C4-2B (cell line): ENCODE measurements around the gene TLDC2.

ENCODE experiments used
- H3K27ac ChIP-seq: fragments of 450-650 bp; 2 replicates; pipeline ENCODE4 v1.5.1; 2017
- ZFX ChIP-seq: fragments of 450-650 bp; IDR thresholded peaks from 2 replicates; pipeline ENCODE4 v1.6.1; 2017
- TF ChIP-seq, protein P1 (sequence below): fragments of 450-650 bp; conservative IDR thresholded peaks from 2 replicates; pipeline ENCODE4 v1.5.1; 2017; ENCODE audit warnings: mild to moderate bottlenecking

Gene TLDC2

GRCh38 chr20:36875702-36876472, at the start of gene TLDC2:
Gene TLDC2, plus strand, starts transcription at chr20:36876138. Its CDS starts 37 bp downstream, at chr20:36876175.
- TF ChIP-seq ZFX: no peak
- TF ChIP-seq, protein P1, sequence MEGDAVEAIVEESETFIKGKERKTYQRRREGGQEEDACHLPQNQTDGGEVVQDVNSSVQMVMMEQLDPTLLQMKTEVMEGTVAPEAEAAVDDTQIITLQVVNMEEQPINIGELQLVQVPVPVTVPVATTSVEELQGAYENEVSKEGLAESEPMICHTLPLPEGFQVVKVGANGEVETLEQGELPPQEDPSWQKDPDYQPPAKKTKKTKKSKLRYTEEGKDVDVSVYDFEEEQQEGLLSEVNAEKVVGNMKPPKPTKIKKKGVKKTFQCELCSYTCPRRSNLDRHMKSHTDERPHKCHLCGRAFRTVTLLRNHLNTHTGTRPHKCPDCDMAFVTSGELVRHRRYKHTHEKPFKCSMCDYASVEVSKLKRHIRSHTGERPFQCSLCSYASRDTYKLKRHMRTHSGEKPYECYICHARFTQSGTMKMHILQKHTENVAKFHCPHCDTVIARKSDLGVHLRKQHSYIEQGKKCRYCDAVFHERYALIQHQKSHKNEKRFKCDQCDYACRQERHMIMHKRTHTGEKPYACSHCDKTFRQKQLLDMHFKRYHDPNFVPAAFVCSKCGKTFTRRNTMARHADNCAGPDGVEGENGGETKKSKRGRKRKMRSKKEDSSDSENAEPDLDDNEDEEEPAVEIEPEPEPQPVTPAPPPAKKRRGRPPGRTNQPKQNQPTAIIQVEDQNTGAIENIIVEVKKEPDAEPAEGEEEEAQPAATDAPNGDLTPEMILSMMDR: no peak
- no peak within 1 kb of the TSS for H3K27ac ChIP-seq

GRCh38 chr20:36826554-36827244, 49.2 kb upstream of the TLDC2 start:
- TF ChIP-seq, protein P1: no peak
- TF ChIP-seq ZFX: no peak
- H3K27ac ChIP-seq: no peak overlapping the region

DNA sequence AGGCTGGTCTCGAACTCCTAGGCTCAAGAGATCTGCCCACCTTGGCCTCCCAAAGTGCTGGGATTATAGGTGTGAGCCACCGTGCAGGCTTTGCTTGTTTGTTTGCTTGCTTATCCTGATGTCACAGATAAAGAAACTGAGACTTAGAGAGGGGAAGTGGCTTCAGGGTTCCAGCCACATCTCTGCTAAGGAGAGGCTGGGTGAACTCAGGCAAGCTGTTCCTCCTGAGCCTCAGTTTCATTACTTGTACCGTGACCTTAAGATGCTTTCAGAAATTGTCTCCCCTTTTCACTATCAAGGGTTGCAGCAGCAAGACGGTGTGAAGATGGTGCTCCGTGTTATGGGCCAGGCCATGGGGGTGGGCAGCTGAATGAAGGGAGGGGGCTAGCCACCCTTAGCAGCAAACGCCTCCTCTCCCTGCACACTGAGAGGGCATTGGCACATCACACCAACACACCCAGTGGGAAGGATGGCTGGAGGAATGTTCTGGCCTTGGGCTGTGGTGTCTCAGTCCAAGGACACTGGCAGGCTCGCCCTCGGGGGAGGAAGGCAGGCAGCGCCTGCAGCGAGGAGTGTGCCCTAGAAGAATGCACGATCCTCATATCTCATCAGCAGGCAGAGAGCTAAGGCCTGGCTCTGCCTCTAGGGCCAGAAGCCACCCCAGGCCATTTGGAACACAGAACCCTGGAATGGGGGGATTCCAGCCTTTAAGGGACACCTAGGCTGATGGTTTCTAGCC, 48.2 kb upstream of the TLDC2 start:
- no peak for TF ChIP-seq ZFX
- TF ChIP-seq, protein P1: no peak
- H3K27ac ChIP-seq: no peak overlapping the region

- TF ChIP-seq ZFX: no peak
- TF ChIP-seq, protein P1: no peak
- H3K27ac ChIP-seq: no peak overlapping the region
These were observed 44.9 kb upstream of the TLDC2 start for GRCh38 chr20:36830791-36831691.

DNA sequence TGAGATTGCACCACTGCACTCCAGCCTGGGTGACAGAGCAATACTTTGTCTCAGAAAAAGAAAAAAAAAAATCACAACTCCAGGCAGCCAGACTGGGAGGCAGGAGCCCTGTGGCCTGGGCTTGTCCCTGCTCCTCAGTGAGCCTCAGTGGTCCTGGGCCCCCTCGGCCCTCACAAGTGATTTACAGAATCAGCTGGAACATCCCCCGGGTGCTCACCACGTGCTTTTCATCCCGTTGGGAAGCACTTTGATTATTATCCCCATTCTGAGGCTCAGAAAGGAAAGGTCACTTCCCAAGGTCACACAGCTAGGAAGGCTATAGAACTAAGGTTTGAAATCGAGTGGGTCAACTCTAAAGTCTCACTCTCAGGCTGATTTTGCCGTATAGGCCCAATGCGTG, 43.1 kb upstream of the TLDC2 start:
- H3K27ac ChIP-seq: no peak overlapping the region
- no peak for TF ChIP-seq ZFX
- TF ChIP-seq, protein P1: no peak

DNA sequence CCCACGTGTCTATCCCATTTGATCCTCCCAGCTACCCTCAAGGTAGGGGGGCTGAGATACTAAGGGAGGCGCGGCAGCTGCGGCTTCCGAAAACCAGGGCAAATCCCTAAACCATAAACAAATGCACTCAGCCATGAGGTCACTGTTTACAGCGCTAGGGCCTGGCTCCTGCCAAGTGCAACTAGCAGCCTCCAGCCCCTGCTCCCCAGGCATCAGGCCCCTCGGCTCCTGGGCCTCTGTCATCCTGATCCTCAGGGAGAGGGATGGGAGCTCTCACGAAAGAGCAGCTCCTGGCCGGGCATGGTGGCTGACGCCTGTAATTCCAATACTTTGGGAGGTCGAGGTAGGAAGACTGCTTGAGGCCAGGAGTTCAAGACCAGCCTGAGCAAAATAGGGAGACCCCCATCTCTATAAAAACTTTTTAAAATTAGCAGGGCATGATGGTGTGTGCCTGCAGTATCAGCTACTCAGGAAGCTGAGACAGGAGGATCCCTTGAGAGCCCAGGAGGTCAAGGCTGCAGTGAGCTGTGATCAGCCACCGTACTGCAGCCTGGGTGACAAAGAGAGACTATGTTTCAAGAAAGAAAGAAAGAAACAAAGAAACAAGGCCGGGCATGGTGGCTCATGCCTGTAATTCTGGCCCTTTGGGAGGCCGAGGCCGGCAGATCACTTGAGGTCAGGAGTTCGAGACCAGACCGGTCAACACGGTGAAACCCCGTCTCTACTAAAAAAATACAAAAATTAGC, 42.5 kb upstream of the TLDC2 start:
- TF ChIP-seq, protein P1: no peak
- no peak for TF ChIP-seq ZFX
- H3K27ac ChIP-seq: no peak overlapping the region
